GM12872 (cell line): ENCODE measurements around the gene CIAPIN1.
A peak's percentile ranks its signal among the peaks of the same experiment; 100 is the strongest.

ENCODE experiments used
- TF ChIP-seq, protein P1 (sequence below): IDR thresholded peaks from 3 replicates; pipeline ENCODE4 v1.5.1; 2011; ENCODE audit warnings: low read depth, mild to moderate bottlenecking, low read length, moderate library complexity; ENCODE audit not compliant: insufficient read depth

The CIAPIN1 gene

DNA sequence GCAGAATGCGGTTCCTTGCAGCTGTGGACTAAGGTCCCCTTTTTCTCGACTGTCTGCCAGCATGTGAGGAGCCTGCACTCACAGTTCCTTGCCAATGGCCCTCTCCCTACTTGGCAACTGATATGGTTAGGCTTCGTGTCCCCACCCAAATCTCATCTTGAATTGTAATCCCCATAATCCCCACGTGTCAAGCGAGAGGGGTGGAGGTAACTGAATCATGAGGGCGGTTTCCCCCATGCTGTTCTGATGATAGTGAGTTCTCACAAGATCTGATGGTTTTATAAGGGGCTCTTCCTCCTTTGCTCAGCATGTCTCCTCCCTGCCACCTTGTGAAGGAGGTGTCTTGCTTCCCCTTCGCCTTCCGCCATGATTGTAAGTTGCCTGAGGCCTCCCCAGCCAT, 19.9 kb downstream of the CIAPIN1 start:
- TF ChIP-seq, protein P1, sequence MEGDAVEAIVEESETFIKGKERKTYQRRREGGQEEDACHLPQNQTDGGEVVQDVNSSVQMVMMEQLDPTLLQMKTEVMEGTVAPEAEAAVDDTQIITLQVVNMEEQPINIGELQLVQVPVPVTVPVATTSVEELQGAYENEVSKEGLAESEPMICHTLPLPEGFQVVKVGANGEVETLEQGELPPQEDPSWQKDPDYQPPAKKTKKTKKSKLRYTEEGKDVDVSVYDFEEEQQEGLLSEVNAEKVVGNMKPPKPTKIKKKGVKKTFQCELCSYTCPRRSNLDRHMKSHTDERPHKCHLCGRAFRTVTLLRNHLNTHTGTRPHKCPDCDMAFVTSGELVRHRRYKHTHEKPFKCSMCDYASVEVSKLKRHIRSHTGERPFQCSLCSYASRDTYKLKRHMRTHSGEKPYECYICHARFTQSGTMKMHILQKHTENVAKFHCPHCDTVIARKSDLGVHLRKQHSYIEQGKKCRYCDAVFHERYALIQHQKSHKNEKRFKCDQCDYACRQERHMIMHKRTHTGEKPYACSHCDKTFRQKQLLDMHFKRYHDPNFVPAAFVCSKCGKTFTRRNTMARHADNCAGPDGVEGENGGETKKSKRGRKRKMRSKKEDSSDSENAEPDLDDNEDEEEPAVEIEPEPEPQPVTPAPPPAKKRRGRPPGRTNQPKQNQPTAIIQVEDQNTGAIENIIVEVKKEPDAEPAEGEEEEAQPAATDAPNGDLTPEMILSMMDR: no peak

DNA sequence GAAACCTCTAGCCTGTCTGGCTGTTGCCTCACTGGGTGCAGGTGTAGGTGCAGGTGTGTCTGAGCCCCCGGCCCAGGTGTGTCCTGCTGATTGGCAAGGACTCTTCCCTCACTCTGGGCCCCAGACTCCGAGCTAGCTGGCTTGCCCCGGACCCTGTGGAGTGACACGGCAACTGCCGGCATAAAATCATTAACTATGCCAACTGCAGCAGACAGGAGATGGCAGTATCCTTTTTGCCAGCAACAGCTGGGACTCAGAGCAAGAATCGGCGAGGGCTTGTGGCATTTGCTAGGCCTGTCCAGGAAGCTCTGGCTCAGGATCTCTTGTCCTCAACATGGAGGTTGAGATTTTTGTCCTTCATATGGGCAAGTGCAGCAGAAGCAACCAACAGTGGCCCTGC, 20.8 kb downstream of the CIAPIN1 start:
- TF ChIP-seq, protein P1: no peak

DNA sequence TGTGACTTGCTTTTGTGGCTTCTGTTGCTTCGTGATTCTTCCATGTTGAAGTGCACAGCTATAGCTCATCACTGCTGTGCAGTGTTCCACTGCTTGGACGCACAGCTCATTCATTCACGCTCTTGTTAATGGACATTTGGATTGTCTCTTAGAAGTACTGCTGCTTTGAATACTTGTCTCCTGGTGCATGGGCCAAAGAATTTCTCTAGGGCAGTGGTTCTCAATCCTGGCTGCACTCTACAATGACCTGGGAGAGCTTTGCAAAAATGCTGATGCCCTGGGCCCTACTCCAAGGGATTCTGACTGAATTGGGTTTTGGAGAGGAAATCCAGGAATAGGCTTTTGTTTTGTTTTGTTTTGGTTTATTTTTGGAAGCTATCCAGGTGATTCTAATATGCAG, 22.6 kb downstream of the CIAPIN1 start:
- TF ChIP-seq, protein P1: no peak

DNA sequence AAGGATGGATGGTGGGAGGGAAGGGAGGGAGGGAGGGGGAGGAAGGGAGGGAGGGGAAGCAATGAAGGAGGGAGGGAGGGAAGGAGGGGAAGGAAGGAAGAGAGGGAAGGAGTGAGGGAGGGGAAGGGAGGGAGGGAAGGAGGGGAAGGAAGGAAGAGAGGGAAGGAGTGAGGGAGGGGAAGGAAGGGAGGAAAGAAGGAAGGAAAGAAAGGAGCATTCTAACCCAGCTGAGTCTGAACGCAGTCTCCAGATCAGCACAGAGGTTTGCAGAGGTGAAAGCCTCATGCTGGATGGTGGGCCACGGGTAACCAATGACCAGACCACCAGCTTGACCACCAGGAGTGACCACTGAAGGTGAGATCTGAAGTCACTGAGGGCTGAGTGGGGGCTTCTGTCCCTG, 24.0 kb downstream of the CIAPIN1 start:
- TF ChIP-seq, protein P1: no peak

DNA sequence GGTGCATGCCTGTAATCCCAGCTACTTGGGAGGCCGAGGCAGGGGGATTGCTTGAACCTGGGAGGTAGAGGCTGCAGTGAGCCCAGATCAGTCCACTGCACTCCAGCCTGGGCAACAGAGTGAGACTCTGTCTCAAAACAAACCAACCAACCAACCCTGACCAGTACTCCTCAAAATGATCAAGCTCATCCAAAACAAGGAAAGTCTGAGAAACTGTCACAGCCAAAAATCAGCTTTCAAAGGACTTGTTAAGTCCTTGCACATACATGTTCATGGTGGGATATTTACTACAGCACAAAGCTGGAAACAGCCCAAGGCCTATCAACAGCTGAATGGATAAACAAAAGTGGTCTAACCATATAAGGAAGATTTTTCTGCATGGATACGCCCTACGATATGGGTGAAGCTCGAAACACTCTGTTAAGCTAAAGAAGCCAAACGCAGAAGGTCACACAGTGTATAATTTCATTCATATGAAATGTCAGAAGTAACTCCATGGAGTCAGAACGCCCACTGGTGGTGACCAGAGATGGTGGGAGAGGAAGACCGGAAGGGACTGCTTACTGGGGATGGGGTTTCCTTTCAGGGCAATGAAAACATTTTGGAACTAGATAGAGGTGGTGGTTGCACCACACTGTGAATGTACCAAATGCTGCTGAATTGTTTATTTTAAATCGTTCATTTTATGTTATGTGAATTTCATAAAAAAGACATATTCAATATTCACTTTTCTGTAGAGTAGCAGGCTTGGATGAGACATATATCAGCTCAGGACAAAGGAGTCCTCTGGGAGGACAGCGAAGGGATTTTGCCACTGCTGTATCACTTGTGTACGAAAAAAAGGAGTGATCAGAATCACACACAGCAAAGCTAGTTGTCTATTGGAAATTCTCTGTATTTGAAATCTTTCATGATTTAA, 24.9 kb downstream of the CIAPIN1 start:
- TF ChIP-seq, protein P1: peak; percentile 62

DNA sequence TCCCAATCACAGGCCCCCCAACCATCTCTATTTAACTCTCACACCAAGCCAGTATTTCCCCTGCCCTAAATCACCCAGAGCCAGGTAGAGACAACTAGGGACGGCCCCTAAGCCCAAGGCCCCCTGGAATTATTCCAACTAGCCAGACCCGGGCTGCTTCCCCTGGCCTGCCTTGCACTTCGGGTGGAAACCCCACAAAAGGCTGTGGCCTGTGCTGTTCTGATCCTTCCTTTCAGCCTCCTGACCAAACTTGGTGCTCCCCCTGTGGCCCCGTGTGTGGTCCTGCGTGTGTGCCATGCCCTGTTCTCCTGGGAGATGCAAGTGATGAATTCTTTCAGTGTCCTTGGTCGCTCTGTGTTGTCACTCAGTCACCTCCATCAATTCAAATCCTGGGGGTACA, 27.7 kb downstream of the CIAPIN1 start:
- TF ChIP-seq, protein P1: no peak

DNA sequence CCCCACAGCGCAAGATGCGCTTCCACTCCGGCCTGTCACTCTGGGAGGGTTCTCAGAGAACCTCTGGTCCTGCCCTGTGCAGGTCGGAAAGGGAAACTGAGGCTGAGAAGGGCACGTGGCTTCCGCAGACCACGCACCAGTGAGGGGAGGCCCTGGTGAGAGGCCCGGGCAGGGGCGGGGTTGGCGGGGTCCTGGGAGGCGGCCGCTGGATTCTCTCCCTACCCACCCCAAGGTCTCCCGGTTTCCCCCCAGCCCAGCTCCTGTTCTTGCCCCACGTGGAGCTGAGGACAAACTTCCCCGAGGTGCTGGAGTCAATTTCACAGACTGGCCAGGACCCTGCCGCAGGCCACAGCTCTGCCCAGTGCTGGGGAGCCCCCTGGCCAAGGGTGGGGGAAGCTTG, 31.1 kb downstream of the CIAPIN1 start:
- TF ChIP-seq, protein P1: no peak
